Renal cortical epithelial cell (primary cell): ENCODE results near the gene PTOV1. TPM values are rescaled to one million over a fixed set of nuclear protein-coding genes. Genes with fewer than 3 reads are reported as not detected.

ENCODE experiments used
- DNase-seq: peaks from one replicate; pipeline ENCODE4 v3.0.0-alpha.2; 2011; ENCODE audit warnings: low read depth
- total RNA-seq: library from RNA; depleted of rRNA; stranded (reverse); fragments of >200 nt; gene quantifications from 2 replicates; pipeline ENCODE4 v1.2.3, GENCODE V29; 2014

PTOV1 gene
- total RNA-seq, 1 donor from 2014 or later: 106 TPM

DNA sequence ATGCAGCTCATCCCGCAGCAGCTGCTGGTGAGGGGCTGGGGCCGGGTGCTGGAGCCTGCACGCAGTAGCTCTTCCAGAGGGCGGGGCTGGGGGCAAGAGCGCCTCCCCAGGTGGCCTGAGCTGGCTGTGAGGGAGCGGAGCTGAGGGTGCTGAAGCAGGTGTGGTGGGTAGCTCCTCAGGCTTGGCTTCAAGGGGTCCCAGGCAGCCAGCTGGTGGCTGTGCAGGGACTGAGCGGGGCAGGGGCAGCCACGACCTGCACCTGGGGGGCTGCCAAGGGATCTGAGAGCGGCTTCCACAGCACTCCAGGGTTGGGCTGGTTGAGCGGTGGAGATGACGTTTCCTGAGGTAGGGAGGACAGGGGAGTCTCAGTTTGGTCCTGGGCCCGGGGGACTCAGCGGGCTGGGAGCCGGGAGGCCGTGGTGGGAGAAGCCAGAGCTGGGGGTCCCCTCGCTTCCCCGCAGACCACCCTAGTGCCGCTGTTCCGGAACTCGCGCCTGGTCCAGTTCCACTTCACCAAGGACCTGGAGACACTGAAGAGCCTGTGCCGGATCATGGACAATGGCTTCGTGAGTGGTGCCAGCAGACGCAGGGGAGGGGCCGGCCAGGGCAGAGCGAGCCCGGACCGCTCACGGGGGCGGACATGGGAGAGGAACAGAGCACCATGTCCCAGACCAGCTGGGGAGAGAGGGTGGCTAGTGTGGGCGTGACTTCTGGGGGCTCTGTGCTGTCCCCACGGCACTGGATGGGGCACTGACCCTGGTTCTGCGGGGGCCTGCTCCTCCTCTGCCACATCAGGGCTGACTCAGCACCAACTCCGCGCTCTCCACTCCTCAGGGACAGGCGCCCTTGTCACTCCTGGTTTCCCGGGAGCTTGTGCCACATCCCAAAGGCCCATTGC is 7.4 kb downstream of the PTOV1 start:
- no peak for DNase-seq

DNA sequence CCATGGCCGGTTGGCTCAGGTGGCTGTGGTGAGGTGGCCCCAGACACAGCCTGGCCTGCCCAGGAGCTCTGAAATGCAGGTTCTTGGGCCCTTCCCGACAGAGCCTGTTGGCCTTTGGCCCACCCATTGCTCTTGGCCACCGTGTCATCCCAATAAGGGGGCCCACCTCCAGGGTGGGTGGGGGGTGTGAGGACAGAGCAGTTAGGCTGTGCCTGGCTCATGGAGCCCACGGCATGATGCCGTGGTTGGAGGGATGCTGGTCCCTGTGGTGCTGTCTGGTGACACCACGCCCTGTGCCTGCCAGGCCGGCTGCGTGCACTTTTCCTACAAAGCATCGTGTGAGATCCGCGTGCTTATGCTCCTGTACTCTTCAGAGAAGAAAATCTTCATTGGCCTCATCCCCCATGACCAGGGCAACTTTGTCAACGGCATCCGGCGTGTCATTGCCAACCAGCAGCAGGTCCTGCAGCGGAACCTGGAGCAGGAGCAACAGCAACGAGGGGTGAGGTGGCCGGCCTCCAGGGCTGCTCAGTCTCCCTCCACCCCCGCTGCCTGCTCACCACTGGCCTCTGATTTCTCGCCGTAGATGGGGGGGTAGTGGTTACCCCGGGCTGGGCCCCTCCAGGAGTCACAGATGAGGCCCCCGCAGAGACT is 8.8 kb downstream of the PTOV1 start:
- DNase-seq: no peak

DNA sequence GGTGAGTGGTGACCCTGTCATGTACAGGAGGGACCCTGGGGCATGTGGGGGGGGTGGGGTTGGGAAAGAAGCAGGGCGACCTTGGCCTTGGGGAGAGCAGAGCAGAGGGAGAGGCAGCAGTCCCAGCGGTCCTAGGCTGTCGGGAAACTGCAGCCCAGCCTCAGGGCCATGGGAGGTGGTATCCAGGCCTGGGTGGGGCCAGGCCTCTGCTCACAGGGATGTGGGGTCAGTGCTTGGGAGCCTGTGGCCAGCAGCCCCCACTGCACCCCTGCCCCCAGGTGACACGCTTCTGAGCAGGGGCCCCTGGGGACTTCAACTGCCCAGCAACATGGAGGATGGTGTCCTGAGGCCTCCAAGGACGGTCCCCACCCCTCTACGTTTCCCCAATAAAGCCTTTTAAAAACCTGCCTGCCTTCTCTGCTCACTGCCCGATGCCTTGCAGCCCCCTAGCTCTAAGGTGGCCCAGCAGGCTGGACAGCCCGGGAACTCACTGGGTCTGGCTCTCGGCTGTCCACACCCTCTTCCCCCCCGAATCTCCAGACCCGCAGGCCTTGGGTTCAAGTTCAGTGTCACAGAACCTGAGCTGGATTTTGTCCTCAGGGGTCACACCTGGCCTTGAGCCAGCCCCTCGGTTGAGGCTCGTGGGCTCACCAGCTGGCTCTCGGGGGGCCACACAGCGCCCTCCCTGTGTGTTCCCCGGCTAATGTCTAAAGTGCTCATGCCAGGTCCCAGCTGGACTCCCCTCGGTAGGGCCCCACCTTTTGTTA is 9.6 kb downstream of the PTOV1 start:
- no peak for DNase-seq

GRCh38 chr19:49861107-49861506 is 10.1 kb downstream of the PTOV1 start:
- no peak for DNase-seq

GRCh38 chr19:49861541-49862378 is 10.8 kb downstream of the PTOV1 start:
- DNase-seq: no peak

- no peak for DNase-seq
Measured at GRCh38 chr19:49862391-49863253, 11.7 kb downstream of the PTOV1 start.

- no peak for DNase-seq
Measured at GRCh38 chr19:49863254-49863934, 12.4 kb downstream of the PTOV1 start.

DNA sequence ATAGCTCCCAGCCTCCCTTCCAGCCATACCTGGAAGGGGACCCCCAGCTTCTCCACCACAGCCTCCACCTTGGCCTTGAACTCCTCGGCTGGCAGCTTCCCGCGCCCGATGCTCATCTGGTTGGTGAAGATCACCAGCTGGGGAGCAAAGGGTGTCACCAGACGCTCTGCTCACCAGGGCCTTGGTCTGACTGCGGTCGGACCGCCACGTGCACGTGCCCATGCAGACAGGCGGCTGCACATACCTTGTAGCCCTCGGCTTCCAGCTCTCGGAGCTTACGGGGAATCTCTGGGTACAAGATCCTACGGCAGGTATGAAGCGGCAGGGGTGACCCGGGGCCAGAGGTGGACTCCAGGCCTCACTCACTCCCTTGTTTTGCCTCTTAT is 13.0 kb downstream of the PTOV1 start:
- DNase-seq: no peak

- DNase-seq: no peak
Measured at GRCh38 chr19:49864890-49865289, 13.9 kb downstream of the PTOV1 start.

GRCh38 chr19:49866933-49867782 is 16.2 kb downstream of the PTOV1 start, which contains the start of gene PNKP:
TSS of gene PNKP (minus strand) at chr19:49867576. CDS start at chr19:49867204, 372 bp downstream.
- peak; percentile 83 for DNase-seq

- no peak for DNase-seq
Measured at GRCh38 chr19:49869009-49869483, 18.1 kb downstream of the PTOV1 start.

DNA sequence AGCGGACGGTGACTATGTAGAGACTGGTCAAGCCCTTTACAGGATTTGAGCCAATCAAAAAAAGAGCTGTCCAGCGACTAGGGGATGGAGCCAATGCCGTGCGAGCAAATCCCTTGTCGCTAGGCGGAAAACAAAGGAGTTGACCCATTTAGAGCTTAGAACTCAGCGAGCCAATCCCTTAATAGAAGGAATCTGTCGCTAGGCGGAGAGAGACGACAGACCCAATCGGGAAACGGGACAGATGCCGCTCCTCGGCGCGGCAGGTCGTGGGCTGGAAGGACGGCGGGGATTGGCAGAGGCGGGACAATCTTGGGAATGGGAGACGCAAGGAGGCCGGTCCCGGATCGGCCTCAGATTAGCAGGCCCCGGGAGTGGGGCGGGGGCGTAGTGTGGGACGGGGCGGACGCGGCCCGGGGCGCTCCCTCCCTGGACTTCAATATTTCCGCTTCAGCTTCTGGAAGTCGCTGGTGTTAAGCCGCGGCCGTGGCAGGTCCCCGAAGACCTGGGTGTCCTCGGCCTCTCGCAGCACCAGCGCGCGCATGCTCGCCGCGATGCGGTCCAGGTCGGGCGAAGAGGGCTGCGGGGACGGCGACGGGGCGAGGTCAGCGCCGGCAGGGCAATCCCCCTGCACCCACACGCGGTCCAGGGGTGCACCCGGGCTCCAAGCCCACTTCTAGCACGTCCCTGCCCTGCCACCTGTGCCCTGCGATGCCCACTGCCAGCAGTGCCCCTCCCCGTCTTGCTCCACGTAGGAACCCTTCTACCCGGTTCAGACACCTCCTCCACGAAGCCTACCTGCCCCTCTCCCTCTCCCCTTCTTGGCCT is 18.7 kb downstream of the PTOV1 start:
- peak; percentile 100 for DNase-seq

DNA sequence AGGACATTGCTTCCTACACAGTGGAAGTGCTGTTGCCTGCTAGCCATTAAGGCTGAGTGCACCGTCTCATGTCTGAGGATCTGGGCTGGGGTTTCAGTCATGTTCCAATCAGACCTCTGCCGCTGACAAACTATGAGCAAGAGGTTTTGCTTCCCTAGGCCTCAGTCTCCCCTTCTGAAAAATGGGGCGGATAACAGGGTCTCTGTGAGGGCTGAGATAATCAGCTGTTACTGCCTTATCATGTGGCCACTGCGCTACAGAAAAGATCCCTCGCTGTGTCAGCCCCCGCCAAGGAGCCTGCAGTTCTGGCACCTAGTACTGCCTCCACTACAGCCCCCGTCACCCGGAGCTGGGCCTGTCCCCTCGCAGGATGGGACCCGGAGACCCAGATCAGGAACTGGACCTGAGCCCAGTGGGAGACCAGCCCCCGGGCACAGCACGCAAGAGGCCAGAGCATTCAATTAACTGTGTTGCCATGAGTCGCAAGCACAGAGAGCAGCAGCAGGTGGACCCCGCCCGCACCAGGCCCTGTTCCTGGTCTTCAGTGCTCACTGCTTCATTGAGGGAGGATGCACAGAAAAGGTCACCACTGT is 19.4 kb downstream of the PTOV1 start:
- no peak for DNase-seq

DNA sequence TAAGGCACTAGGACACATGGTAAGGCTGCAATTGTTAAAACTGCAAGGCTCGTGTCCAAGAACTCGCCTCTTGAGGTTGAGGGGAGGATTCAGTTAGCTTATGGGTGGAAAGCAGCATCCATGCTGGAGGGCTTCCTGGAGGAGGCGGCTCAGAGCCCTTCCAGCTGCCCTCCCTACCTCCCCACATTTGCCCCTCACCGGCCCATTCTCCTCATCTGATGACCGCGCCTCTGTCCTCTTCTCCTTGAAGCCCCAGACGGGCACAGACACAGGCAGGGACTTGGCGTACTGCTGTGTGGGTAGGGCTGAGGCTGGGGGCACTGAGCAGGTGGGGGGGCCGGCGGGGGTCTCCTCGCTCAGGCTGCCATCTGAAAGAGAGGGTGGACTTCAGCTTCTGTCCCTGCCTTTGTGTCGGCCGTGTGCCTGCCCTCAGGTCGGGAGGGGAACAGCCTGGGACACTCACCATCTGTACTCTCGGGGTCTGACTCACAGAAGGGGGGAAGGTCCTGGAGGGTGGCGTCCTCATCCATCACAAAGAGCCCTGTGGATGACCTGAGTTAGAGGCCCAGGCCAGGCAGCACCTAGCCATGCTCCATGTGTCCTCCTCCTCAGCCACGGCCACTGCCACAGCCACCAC is 20.5 kb downstream of the PTOV1 start:
- no peak for DNase-seq

DNA sequence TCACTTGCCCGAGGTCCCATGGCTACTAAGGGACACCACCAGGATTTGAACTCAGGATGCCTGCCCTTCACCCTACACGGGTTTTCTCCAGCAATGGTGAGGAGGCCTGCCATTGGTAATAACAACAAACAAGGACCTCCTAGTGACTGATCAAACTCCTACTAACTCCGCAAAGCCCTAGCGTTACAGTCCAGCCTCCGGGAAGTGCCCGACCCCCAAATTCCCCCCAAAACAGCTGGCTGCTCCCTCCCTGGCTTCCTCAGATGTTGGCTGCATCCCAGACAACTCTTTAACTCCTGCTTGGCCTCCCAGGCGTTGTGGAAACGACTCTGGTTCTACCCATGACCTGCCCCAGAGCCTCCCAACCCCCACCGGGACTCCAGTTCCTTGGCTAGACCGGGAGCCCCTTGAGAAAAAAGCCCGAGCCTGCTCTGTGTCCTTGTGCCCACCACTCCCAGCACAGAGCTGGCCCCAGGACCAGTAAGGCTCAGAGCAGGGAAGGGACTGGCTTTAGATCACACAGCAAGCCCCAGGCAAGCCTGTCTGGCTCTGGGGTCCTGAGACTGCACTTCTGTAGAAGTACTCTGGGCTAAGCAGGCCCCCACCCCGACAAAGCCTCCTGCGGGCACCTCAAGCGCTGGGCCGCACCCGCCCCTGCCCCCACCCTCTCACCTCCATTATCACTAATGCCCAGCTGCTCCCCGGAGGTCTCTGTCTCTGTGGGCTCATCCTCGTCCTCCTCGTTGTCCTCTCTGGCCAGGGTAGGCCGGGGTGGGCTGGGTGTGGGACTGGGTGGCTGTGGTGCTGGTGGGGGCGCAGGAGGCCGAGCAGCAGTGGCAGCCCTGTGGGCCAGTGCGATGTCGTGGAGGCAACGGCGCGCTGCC is 21.5 kb downstream of the PTOV1 start:
- no peak for DNase-seq

- DNase-seq: no peak
Measured at GRCh38 chr19:49873129-49873521, 22.2 kb downstream of the PTOV1 start.
